GM23248 (cell line): Measurements from ENCODE around the gene PTPRH.

Experiments used
- EZH2 ChIP-seq: fragments of 200-600 bp; sonication (generic); IDR thresholded peaks from 2 replicates; pipeline ENCODE4 v1.6.1; 2018; ENCODE audit warnings: antibody characterized with exemption, mild to moderate bottlenecking; ENCODE audit not compliant: insufficient read depth, poor library complexity, severe bottlenecking
- EZH2phosphoT487 ChIP-seq: fragments of 200-600 bp; sonication (generic); IDR thresholded peaks from 2 replicates; pipeline ENCODE4 v1.6.1; 2018; ENCODE audit warnings: antibody characterized with exemption, moderate library complexity, mild to moderate bottlenecking, low read depth; ENCODE audit not compliant: insufficient read depth

DNA sequence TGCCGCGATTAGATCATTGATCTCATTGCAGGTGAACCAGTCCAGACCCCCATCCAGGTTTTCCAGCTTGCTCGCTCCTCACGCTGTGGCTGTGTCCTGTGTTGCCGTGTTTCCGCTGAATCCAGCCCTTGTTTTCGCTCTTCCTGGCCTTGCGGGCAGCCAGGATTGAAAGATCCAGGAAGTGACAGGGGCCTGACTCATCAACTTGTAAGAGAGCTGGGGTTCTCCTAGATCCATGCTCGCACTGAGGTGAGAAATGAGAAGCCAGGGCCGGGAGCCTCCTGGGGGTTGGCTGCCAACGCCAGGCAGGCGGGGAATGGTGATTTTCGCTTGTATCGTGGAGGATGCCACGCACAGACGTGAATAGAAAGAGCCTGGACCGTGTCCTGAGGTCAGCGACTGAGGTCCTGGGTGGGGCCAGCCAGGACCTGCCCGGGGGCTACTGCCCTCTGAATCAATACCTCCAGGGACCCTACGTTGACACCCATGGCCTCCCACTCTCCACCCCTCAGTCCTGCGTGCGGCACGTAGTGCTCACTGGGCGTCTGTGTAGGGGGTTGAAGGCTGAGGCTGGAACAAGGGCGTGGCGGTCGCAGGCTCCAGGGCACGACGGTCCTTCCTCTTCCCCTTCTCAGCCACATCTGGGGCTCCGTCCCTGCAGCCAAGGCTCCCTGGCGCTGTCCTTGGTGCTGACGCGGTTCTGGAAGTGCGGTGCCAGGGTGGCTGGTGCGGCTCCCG is 7.3 kb upstream of the PTPRH start:
- no peak for TF ChIP-seq EZH2
- TF ChIP-seq EZH2phosphoT487 = no peak
